OCI-LY3 (cell line): ENCODE results near the gene MAPK8IP2.

Source experiments
- EZH2phosphoT487 ChIP-seq: fragments of 200-600 bp; shearing (Covaris generic); IDR thresholded peaks from 2 replicates; pipeline ENCODE4 v1.6.1; 2018; ENCODE audit warnings: antibody characterized with exemption, mixed run types, low read depth
- TF ChIP-seq, protein P1 (sequence below): fragments of 200-600, 300-600 bp; sonication (generic); IDR thresholded peaks from 2 replicates; pipeline ENCODE4 v1.5.1; 2014; ENCODE audit warnings: antibody characterized with exemption, low read length, low read depth

DNA sequence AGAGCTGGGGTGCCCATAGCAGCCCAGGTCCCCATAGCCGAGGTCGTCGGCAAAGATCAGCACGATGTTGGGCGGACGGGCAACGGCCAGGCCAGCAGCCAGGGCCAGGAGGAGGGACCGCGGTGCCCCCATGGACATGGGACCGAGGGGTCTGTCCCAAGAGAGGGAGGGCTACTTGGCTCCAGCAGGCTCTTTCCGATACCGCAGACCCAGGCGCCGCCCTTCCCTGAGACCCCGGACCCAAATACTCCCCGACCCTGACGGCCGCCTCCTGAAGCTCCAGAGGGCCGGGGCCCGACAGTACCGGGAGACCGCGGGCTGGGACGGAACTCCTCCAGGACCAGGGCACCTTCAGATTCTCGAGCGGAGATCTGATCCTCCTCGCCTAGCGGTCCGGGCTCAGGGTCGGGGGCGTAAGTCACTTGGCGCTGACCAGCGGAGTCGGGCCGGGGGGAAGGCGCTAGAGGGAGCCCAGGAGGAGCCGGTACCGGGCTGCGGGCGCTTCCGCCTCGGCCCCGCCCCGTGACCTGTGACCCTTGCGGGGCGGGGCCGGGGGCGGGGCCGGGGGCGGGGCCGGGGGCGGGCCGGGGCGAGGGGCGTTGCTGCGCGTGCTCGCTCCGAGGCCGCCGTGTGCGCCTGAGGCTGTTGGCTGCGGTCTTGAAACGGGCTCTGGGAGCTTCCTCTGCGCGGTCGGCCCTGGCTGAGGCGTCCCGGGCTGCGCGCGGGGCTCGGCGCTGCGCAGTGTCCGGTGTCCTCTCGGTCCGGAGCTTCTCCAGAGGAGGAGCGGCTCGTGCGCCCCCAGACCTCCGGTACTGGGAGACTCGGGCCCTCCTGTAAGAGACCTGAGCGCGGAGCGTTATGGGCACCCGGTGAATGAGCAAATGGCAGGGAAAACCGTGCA, 27.3 kb downstream of the MAPK8IP2 start, which contains the start of gene ARSA:
- TF ChIP-seq, protein P1, sequence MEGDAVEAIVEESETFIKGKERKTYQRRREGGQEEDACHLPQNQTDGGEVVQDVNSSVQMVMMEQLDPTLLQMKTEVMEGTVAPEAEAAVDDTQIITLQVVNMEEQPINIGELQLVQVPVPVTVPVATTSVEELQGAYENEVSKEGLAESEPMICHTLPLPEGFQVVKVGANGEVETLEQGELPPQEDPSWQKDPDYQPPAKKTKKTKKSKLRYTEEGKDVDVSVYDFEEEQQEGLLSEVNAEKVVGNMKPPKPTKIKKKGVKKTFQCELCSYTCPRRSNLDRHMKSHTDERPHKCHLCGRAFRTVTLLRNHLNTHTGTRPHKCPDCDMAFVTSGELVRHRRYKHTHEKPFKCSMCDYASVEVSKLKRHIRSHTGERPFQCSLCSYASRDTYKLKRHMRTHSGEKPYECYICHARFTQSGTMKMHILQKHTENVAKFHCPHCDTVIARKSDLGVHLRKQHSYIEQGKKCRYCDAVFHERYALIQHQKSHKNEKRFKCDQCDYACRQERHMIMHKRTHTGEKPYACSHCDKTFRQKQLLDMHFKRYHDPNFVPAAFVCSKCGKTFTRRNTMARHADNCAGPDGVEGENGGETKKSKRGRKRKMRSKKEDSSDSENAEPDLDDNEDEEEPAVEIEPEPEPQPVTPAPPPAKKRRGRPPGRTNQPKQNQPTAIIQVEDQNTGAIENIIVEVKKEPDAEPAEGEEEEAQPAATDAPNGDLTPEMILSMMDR, result peak; percentile 31
- TF ChIP-seq EZH2phosphoT487, result no peak
